Endothelial cell of umbilical vein (primary cell): Measurements from ENCODE around the gene HNRNPU. TPM values are rescaled to one million over a fixed set of nuclear protein-coding genes. Genes with fewer than 3 reads are reported as not detected.

Experiments used
- BruUV-seq: library from RNA; stranded (reverse); fragments of 400-500 nt; replicated peaks from 2 replicates; lab custom pipeline; 2021; lab: Mats Ljungman, UMichigan
- CTCF ChIA-PET: fragments of 300-600, 350-600 bp; sonication (Branson Sonifier 250); formaldehyde crosslinking; loops from one replicate; lab custom pipeline; 2021; ENCODE audit warnings: antibody characterized with exemption, inconsistent platforms; lab: Charles Lee
- POLR2A ChIA-PET: fragments of 300-600, 350-600 bp; sonication (Branson Sonifier 250); formaldehyde crosslinking; loops from one replicate; lab custom pipeline; 2021; ENCODE audit warnings: antibody characterized with exemption, inconsistent platforms; lab: Charles Lee
- DNase-seq: peaks from one replicate; pipeline ENCODE4 v3.0.0-alpha.2; 2011; ENCODE audit warnings: low read depth, low spot score
- FAIRE-seq: peaks from 2 replicates; lab custom pipeline; 2011; peaks lifted over from hg19 to GRCh38; lab: Jason Lieb, UNC
- H2AFZ ChIP-seq: 2 replicates; pipeline ENCODE4 v1.6.0; 2012; ENCODE audit warnings: low read depth, low read length, control low read depth, inconsistent platforms
- H3K27ac ChIP-seq: 2 replicates; pipeline ENCODE4 v1.5.1; 2011; ENCODE audit warnings: low read depth, mild to moderate bottlenecking, control low read depth, low read length, moderate library complexity; ENCODE audit not compliant: insufficient read depth
- H3K27me3 ChIP-seq, 2 experiments: 2 replicates each; pipeline versions ENCODE4 v1.6.0 to v1.6.1; 2011; ENCODE audit warnings: low read length in 2 of 2, mixed read lengths in 1 of 2; ENCODE audit not compliant: control insufficient read depth in 2 of 2, insufficient read depth in 2 of 2
- H3K36me3 ChIP-seq, 2 experiments: 2 replicates in 1 of 2; 3 replicates in 1 of 2; pipeline ENCODE4 v1.5.1; 2011; ENCODE audit warnings: low read length in 2 of 2, mild to moderate bottlenecking in 1 of 2, moderate library complexity in 1 of 2; ENCODE audit not compliant: control insufficient read depth in 2 of 2, insufficient read depth in 2 of 2; ENCODE audit errors: extremely low read depth in 1 of 2
- H3K4me1 ChIP-seq: 3 replicates; pipeline ENCODE4 v1.5.1; 2011; ENCODE audit warnings: mild to moderate bottlenecking, low read length; ENCODE audit not compliant: control insufficient read depth, insufficient read depth; ENCODE audit errors: extremely low read depth
- H3K4me2 ChIP-seq: 2 replicates; pipeline ENCODE4 v1.6.1; 2011; ENCODE audit warnings: low read length, control low read depth, mixed read lengths; ENCODE audit not compliant: insufficient read depth
- H3K4me3 ChIP-seq, 3 experiments: fragments of 200-600 bp in 1 of 3; sonication (generic), shearing (Covaris generic) in 1 of 3; replicated peaks in 1 of 3; 2 replicates each; pipeline ENCODE4 v1.5.1; 2011 to 2016; ENCODE audit warnings: control low read depth in 3 of 3, low read length in 3 of 3, mild to moderate bottlenecking in 2 of 3, inconsistent platforms in 1 of 3, low read depth in 1 of 3, moderate library complexity in 1 of 3; ENCODE audit not compliant: insufficient read depth in 1 of 3
- H3K79me2 ChIP-seq: 2 replicates; pipeline ENCODE4 v1.6.0; 2012; ENCODE audit warnings: low read length, inconsistent platforms; ENCODE audit not compliant: control insufficient read depth, insufficient read depth
- H3K9ac ChIP-seq: replicated peaks from 2 replicates; pipeline ENCODE3; 2011; ENCODE audit warnings: low read length, control low read depth; ENCODE audit not compliant: insufficient read depth; ENCODE audit errors: extremely low read depth
- H3K9me1 ChIP-seq: replicated peaks from 3 replicates; pipeline ENCODE4 v1.6.0; 2011; ENCODE audit warnings: mild to moderate bottlenecking, low read length; ENCODE audit not compliant: control insufficient read depth, insufficient read depth; ENCODE audit errors: extremely low read depth
- H3K9me3 ChIP-seq: replicated peaks from 2 replicates; pipeline ENCODE4 v1.5.1; 2012; ENCODE audit warnings: low read length, inconsistent platforms; ENCODE audit not compliant: control insufficient read depth, insufficient read depth
- H4K20me1 ChIP-seq: replicated peaks from 2 replicates; pipeline ENCODE3; 2011; ENCODE audit warnings: mild to moderate bottlenecking, low read length; ENCODE audit not compliant: control insufficient read depth, insufficient read depth; ENCODE audit errors: extremely low read depth
- CTCF ChIP-seq, 2 donors: IDR thresholded peaks; 1 replicate in 1 of 2; 2 replicates in 1 of 2; pipeline ENCODE4 v1.5.1; 2011; ENCODE audit warnings: low read length in 2 of 2, mild to moderate bottlenecking in 2 of 2, moderate library complexity in 2 of 2, control low read depth in 1 of 2, inconsistent platforms in 1 of 2, low read depth in 1 of 2; ENCODE audit not compliant: insufficient read depth in 1 of 2; ENCODE audit errors: extremely low read depth in 1 of 2
- EZH2 ChIP-seq: IDR thresholded peaks from 2 replicates; pipeline ENCODE4 v1.6.1; 2012; ENCODE audit warnings: borderline replicate concordance, low read depth, mild to moderate bottlenecking, moderate library complexity, low read length, inconsistent platforms; ENCODE audit not compliant: severe bottlenecking
- FOS ChIP-seq: IDR thresholded peaks from 2 replicates; pipeline ENCODE4 v1.6.1; 2011; ENCODE audit warnings: mild to moderate bottlenecking, low read length, moderate library complexity, borderline replicate concordance; ENCODE audit not compliant: insufficient read depth
- GATA2 ChIP-seq: IDR thresholded peaks from 2 replicates; pipeline ENCODE4 v1.7.0; 2011; ENCODE audit warnings: low read depth, mild to moderate bottlenecking, moderate library complexity, mixed read lengths, low read length; ENCODE audit not compliant: insufficient read length, insufficient read depth
- JUN ChIP-seq: IDR thresholded peaks from 2 replicates; pipeline ENCODE4 v1.6.1; 2011; ENCODE audit warnings: borderline replicate concordance, low read depth; ENCODE audit not compliant: insufficient read length, insufficient read depth
- MAX ChIP-seq: IDR thresholded peaks from 2 replicates; pipeline ENCODE4 v1.6.1; 2011; ENCODE audit not compliant: insufficient read depth, insufficient read length
- MYC ChIP-seq: IDR thresholded peaks from one replicate; pipeline ENCODE4 v1.6.1; 2011; ENCODE audit warnings: mild to moderate bottlenecking, low read depth, low read length
- POLR2A ChIP-seq: IDR thresholded peaks from 2 replicates; pipeline ENCODE4 v1.6.1; 2012; ENCODE audit warnings: low read depth, mild to moderate bottlenecking, control low read depth, low read length
- POLR2AphosphoS5 ChIP-seq: IDR thresholded peaks from 2 replicates; pipeline ENCODE4 v1.6.1; 2012; ENCODE audit warnings: low read depth, mild to moderate bottlenecking, control low read depth, low read length, moderate library complexity; ENCODE audit not compliant: insufficient read depth
- dilution Hi-C: fragments of 300-500 bp; cut with MboI; formaldehyde crosslinking; loops from one replicate; pipeline ENCODE4 v1.15.0; 2019; ENCODE audit warnings: low sequenced_read_pairs; ENCODE audit not compliant: extremely low pct_ligation_motif_present
- intact Hi-C: fragments of 100-400 bp; cut with micrococcal nuclease; formaldehyde crosslinking; loops from one replicate; pipeline ENCODE4 v1.10.0; 2022
- polyA plus RNA-seq, 4 experiments: library from polyadenylated mRNA; depleted of rRNA in 3 of 4; stranded (reverse) in 3 of 4; unstranded in 1 of 4; fragments of >200 nt; gene quantifications; 2 replicates each; pipeline versions ENCODE4 v1.2.1 to v1.2.3, GENCODE V29; 2011 to 2012; ENCODE audit warnings: missing spikeins in 1 of 4
- total RNA-seq: library from RNA; stranded (reverse); gene quantifications from 2 replicates; pipeline ENCODE4 v1.2.3, GENCODE V29; 2021

Gene HNRNPU
- total and polyA plus RNA-seq, 2 donors (not counting 3 experiments of a cell fraction or from before 2014, with no cell fraction given): 68.7 to 417 TPM

GRCh38 chr1:244913806-244914205 lies 49.5 kb upstream of the HNRNPU start:
- H3K9me1 ChIP-seq: no peaks in the 10 kb centered on the region
- no peak overlapping the region for H3K4me2 ChIP-seq
- POLR2A ChIA-PET: no interaction called here
- no peaks in the 10 kb centered on the region for H3K79me2 ChIP-seq
- TF ChIP-seq JUN: no peak
- TF ChIP-seq FOS: no peak
- no peak for TF ChIP-seq EZH2
- no peak for TF ChIP-seq CTCF (IDR thresholded peaks at IDR 0.05; ENCODE audit: extremely low read depth in 1 of 2, insufficient read depth in 1 of 2, low read depth in 1 of 2, low read length in 2 of 2)
- no peak for TF ChIP-seq MYC
- no peak for TF ChIP-seq POLR2AphosphoS5
- no peak for TF ChIP-seq POLR2A
- TF ChIP-seq MAX: no peak
- TF ChIP-seq GATA2: no peak
- dilution Hi-C loops: no loop called here
- no peaks in the 10 kb centered on the region for H3K9me3 ChIP-seq
- no peak overlapping the region for H2AFZ ChIP-seq
- no peak overlapping the region for H3K9ac ChIP-seq
- peaks cover under 1% of the 10 kb centered on the region for H3K4me1 ChIP-seq
- DNase-seq (no peak), FAIRE-seq (no peak)
- no peak overlapping the region for H3K4me3 ChIP-seq
- H3K27ac ChIP-seq: no peak overlapping the region
- no peaks in the 10 kb centered on the region for H3K36me3 ChIP-seq
- intact Hi-C loops: no loop called here
- H4K20me1 ChIP-seq: no peaks in the 10 kb centered on the region
- H3K27me3 ChIP-seq: no peaks in the 10 kb centered on the region
- CTCF ChIA-PET: no interaction called here
- BruUV-seq: no TSS peak
